CD4-positive, alpha-beta T cell (primary cell): Measurements from ENCODE around the gene GLIPR2. TPM values are rescaled to one million over a fixed set of nuclear protein-coding genes. Genes with fewer than 3 reads are reported as not detected.

Experiments used
- ATAC-seq: fragments of 200-7000 bp; cut with Tn5 transposase; one replicate; pipeline ENCODE4 v1.10.0; 2022; ENCODE audit warnings: mild to moderate bottlenecking; ENCODE audit not compliant: poor library complexity
- CTCF ChIA-PET: fragments of 350-600 bp; sonication (Branson Sonifier 250); formaldehyde crosslinking; loops from one replicate; lab custom pipeline; 2021; ENCODE audit warnings: antibody characterized with exemption, inconsistent platforms; lab: Charles Lee
- POLR2A ChIA-PET: fragments of 350-600 bp; sonication (Branson Sonifier 250); formaldehyde crosslinking; loops from one replicate; lab custom pipeline; 2021; ENCODE audit warnings: antibody characterized with exemption, inconsistent platforms; lab: Charles Lee
- DNase-seq, 14 experiments: peaks; one replicate each; pipeline ENCODE4 v3.0.0-alpha.2; 2013 to 2020; ENCODE audit warnings: mixed read lengths in 2 of 14
- H3K27ac ChIP-seq, 2 donors: one replicate each; pipeline versions ENCODE4 v1.5.1 to v1.7.0; 2013; ENCODE audit warnings: low read length in 2 of 2, low read depth in 1 of 2, mild to moderate bottlenecking in 1 of 2
- H3K27me3 ChIP-seq, 2 experiments: 1 replicate in 1 of 2; 2 replicates in 1 of 2; pipeline versions ENCODE4 v1.6.1 to v1.7.0; 2013; ENCODE audit warnings: low read length in 2 of 2, control low read depth in 1 of 2, mild to moderate bottlenecking in 1 of 2, moderate library complexity in 1 of 2; ENCODE audit not compliant: insufficient read depth in 2 of 2, control insufficient read depth in 1 of 2
- H3K36me3 ChIP-seq: one replicate; pipeline ENCODE4 v1.6.1; 2013; ENCODE audit warnings: low read length, control low read depth; ENCODE audit not compliant: insufficient read depth
- H3K4me1 ChIP-seq: one replicate; pipeline ENCODE4 v1.6.1; 2013; ENCODE audit warnings: low read length, control low read depth; ENCODE audit not compliant: insufficient read depth
- H3K4me3 ChIP-seq: one replicate; pipeline ENCODE4 v1.5.1; 2013; ENCODE audit warnings: mild to moderate bottlenecking, low read length, moderate library complexity
- H3K9me3 ChIP-seq, 2 experiments: 1 replicate in 1 of 2; 2 replicates in 1 of 2; pipeline versions ENCODE4 v1.6.1 to v1.7.0; 2013; ENCODE audit warnings: low read length in 2 of 2, mild to moderate bottlenecking in 2 of 2, control low read depth in 1 of 2, moderate library complexity in 1 of 2; ENCODE audit not compliant: control insufficient read depth in 1 of 2, insufficient read depth in 1 of 2
- H3K27ac Mint-ChIP-seq: one replicate; pipeline ENCODE4 v1.8.0; 2020; ENCODE audit warnings: mixed read lengths
- H3K27me3 Mint-ChIP-seq: one replicate; pipeline ENCODE4 v1.8.0; 2021; ENCODE audit warnings: mixed read lengths
- H3K36me3 Mint-ChIP-seq: one replicate; pipeline ENCODE4 v1.8.0; 2021; ENCODE audit warnings: low read depth, mixed read lengths
- H3K4me1 Mint-ChIP-seq: one replicate; pipeline ENCODE4 v1.8.0; 2021; ENCODE audit warnings: low read depth, mixed read lengths
- H3K4me3 Mint-ChIP-seq: one replicate; pipeline ENCODE4 v1.8.0; 2020; ENCODE audit warnings: mild to moderate bottlenecking, mixed read lengths
- H3K9me3 Mint-ChIP-seq: one replicate; pipeline ENCODE4 v1.8.0; 2020; ENCODE audit warnings: mixed read lengths
- intact Hi-C, 2 experiments: fragments of 100-400 bp; cut with DNase I in 1 of 2; cut with micrococcal nuclease in 1 of 2; formaldehyde crosslinking; loops; one replicate each; pipeline versions ENCODE4 v1.15.1 to v1.9.0; 2023 to 2025; cut with DNase I, micrococcal nuclease
- total RNA-seq, 174 experiments: library from RNA in 2 of 174; stranded (reverse) in 2 of 174; gene quantifications; one replicate each; pipeline ENCODE4 v1.2.3 and lab custom pipeline; 2021 to 2026
- TF ChIP-seq, protein P1 (sequence below): fragments of 200-600 bp; IDR thresholded peaks from one replicate; pipeline ENCODE4 v1.8.0; 2022; ENCODE audit warnings: antibody characterized with exemption, mild to moderate bottlenecking

Gene GLIPR2
- total RNA-seq, 2 experiments from 2014 or later = 13.6 to 13.7 TPM

- no peaks in the 10 kb centered on the region for H3K27me3 Mint-ChIP-seq
- peaks cover 59% of the 10 kb centered on the region for H3K36me3 Mint-ChIP-seq
- Histone ChIP-seq H3K4me1 (peaks cover 90% of the 10 kb centered on the region), H3K27me3 (no peaks in the 10 kb centered on the region), H3K27ac (peak overlapping the region; percentile 90 to 96), H3K36me3 (peaks cover 33% of the 10 kb centered on the region), H3K4me3 (peak overlapping the region; percentile 43), H3K9me3 (peaks cover 5 to 7% of the 10 kb centered on the region in 2 experiments)
- ChIA-PET CTCF (interaction anchor here (1.0 to 4.6 kb wide), 4 partner anchors 14 to 47 kb away, joined by 3 to 15 read pairs (median 8); partner anchors contain the start of gene GLIPR2), POLR2A (interaction anchor here (1.3 to 3.4 kb wide), 6 partner anchors 8 to 48 kb away, joined by 4 to 20 read pairs (median 11); partner anchors contain the start of genes CLTA and GLIPR2)
- H3K27ac Mint-ChIP-seq = peak overlapping the region; percentile 98
- H3K9me3 Mint-ChIP-seq = peaks cover 7% of the 10 kb centered on the region
- H3K4me3 Mint-ChIP-seq = peak overlapping the region; percentile 72
- intact Hi-C loops = loop anchor here in 1 of 2 experiments (1.0 to 5.0 kb wide), 2 partner anchors 14 to 1773 kb away; partner anchors contain the start of genes GLIPR2 and MYORG
- H3K4me1 Mint-ChIP-seq = peaks cover 75% of the 10 kb centered on the region
- DNase-seq (peak in 1 of 14 experiments; percentile 33), ATAC-seq (no peak)
- TF ChIP-seq, protein P1, sequence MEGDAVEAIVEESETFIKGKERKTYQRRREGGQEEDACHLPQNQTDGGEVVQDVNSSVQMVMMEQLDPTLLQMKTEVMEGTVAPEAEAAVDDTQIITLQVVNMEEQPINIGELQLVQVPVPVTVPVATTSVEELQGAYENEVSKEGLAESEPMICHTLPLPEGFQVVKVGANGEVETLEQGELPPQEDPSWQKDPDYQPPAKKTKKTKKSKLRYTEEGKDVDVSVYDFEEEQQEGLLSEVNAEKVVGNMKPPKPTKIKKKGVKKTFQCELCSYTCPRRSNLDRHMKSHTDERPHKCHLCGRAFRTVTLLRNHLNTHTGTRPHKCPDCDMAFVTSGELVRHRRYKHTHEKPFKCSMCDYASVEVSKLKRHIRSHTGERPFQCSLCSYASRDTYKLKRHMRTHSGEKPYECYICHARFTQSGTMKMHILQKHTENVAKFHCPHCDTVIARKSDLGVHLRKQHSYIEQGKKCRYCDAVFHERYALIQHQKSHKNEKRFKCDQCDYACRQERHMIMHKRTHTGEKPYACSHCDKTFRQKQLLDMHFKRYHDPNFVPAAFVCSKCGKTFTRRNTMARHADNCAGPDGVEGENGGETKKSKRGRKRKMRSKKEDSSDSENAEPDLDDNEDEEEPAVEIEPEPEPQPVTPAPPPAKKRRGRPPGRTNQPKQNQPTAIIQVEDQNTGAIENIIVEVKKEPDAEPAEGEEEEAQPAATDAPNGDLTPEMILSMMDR = no peak
Observed at GRCh38 chr9:36150574-36151315, 14.2 kb downstream of the GLIPR2 start.

DNA sequence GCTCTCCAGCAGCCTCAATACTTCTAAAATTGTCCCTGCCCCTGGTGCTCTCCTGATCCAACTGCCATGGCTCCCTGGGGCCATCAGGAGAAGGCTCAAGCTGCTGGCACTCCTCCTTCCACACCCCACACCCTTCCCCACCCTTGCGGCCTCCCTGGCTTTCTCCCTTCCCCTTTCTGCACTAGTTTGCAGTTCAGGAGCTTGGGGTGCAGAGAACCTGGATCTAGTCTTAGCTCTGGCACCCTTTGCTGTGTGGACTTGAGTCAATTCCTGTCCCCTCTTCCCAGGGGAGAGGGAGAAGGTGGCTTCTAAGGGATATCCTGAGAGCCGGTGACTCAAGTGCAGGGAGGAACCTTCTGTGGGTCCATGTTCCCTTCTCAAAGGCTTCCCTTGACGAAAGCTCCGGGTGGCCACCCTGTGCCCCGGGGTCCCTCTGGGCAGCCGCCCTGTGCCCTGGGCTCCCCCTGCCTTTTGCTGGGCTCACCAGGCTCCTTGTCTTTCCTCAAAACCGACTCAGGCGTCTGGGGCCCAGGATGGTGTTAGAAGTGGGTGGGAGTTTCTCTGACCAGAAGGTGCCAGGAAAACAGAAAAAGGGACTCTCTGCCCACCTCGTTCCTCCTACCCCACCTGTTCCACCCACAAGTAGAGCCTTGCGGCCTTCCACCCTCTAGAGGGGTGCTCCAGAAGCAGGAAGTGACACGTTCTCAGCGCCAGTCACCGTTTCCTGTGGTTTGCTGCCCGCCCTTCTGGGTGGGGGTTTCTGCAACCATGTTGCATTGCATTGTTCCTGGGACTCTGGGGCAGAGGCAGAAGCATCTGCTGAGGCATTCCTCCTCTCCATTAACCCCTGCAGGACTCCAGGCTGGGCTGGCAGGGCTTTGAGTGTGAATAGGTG lies 15.0 kb downstream of the GLIPR2 start:
- Histone ChIP-seq H3K27me3 (no peaks in the 10 kb centered on the region), H3K4me1 (peaks cover 82% of the 10 kb centered on the region), H3K27ac (peak overlapping the region; percentile 90 to 96), H3K36me3 (peaks cover 31% of the 10 kb centered on the region), H3K4me3 (peak overlapping the region; percentile 43), H3K9me3 (peaks cover 0 to 2% of the 10 kb centered on the region in 2 experiments)
- POLR2A ChIA-PET = interaction anchor here (0.9 to 3.4 kb wide), 6 partner anchors 9 to 48 kb away, joined by 4 to 20 read pairs (median 11); partner anchors contain the start of genes CLTA and GLIPR2
- DNase-seq (peak; percentile 73 to 96 (median 84)), ATAC-seq (peak; percentile 95)
- H3K36me3 Mint-ChIP-seq = peaks cover 56% of the 10 kb centered on the region
- H3K4me1 Mint-ChIP-seq = peaks cover 67% of the 10 kb centered on the region
- CTCF ChIA-PET = interaction anchor here (1.0 to 4.6 kb wide), 6 partner anchors 15 to 48 kb away, joined by 3 to 15 read pairs (median 6); partner anchors contain the start of genes CLTA and GLIPR2
- H3K9me3 Mint-ChIP-seq = peaks cover 3% of the 10 kb centered on the region
- peak overlapping the region; percentile 98 for H3K27ac Mint-ChIP-seq
- intact Hi-C loops = loop anchor here in 1 of 2 experiments (1.0 to 5.0 kb wide), 2 partner anchors 15 to 1774 kb away; partner anchors contain the start of genes GLIPR2 and MYORG
- no peaks in the 10 kb centered on the region for H3K27me3 Mint-ChIP-seq
- TF ChIP-seq, protein P1 = no peak
- H3K4me3 Mint-ChIP-seq = peak overlapping the region; percentile 87
